Fibroblast of skin of right biceps (primary cell): Measurements from ENCODE around the gene NXN.

Source experiments
- DNase-seq: peaks from one replicate; pipeline ENCODE4 v3.0.0-alpha.2; 2013

The NXN gene

DNA sequence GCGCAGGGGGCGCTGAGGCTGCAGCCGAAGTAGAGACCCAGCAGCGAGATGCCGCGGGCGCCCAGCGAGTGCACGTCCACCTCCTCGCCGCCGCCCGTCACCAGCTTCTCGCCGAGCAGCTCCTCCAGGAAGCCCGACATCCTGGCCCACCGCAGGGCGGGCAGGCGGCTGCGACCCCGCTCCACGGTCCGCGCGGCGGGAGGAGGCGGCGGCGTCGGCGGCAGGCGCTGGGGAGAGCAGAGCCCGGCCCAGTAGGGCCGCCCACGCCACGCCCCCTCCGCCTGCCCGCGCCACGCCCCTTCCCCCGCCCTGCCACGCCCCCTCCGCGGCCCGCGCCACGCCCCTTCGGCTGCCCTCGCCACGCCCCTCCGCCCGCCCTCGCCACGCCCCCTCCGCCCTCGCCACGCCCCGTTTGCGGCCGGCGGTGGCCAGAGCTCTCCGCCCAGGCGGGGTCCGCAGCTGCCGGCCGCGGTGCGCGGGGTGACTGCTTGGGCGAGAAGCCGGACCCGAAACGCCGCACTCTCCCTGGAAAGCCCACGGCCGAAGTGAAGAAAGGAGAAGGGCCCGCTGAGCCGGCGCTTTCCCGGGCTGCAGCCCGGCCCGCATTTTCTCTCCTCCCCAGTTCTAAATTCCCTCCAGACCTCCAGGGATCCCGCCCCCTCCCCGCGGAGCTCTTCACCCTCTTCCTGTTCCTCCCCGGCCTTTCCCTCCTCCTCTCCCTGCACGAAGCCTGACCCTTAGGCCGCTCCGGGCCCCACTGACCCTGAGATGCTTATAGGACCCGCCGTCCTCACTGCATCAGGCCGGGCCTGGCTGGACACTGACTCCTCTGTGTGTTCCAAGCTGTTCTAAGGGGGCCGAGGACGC, at the start of gene NXN:
Gene NXN, minus strand, starts transcription at position 238 of the 867 bp plus-strand sequence.
- peak; percentile 78 for DNase-seq

DNA sequence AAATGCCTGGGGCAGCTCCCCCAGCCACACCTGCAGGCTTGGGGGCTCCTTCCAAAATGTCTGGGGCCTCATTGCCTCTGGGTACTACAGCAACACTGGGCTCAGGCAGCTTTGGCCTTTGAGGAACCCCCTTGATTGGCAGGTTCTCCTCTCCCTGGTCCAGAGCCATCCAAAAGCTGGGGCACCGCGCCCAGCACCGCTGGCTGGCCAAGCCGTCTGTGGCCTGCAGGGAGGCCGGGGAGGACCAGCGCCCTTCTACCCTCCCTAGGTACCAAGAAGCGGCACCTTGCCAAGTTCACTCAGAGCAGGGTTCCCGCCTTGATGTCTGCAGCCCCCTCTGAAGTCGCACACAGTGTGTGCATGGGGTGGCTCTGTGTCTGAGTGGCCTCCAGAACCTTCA, 47.5 kb upstream of the NXN start:
- DNase-seq, result no peak

DNA sequence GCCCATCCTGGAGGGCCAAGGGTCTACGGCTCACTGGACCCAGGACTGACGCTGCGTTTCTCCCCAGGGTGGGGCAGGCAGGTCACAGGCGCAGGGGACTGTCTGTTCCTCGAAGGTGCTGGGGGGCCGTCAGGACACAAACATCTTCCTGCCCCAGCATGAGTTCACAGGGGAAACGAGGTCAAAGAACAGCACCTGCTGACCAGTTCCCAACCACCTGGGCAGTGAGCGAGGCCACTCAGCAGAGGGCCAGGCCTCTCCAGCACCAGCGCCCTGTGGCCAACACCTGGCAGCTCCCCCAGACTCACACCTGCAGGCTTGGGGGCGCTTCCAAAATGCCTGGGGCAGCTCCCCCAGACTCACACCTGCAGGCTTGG, 47.0 kb upstream of the NXN start:
- no peak for DNase-seq

DNA sequence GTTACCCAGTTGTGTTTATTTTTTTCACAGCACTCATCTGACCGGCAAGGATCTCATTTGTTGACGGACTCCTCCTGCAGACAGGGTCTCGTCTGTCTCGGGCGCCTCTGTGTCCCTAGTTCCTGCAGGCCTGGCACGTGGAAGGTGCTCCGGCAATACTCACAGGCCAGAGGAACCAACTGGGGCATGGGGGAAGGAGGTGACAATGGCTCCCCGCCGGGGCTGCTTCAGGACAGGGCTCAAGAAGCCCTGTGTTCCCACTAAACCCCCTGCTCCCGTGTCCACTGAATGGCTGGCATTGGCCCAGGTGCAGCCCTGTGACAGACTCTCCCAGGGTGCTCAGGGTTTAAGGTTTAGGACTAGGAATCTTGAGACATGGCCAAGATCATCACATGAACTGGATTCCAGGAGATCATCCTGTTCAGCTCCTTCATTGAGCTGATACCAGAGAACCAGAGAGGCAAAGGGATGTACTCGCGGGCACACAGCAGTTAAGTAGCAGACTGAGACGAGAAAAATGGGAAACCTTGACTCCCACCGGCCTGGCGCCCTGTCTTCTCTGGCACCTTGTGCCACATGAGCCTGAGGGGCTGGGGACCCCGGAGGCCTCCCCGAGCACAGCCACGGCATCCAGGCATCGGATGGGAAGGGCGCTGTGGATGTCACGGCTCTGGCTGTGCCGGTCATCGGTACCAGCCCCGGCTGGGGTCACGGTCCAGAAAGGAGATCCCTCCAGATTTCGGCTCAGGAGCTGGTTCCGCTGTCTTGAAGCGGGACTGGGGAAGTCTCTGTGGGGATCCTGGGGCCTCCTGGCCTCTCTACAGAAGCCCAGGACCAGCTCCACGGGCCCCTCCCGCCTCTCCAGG, 46.4 kb upstream of the NXN start:
- DNase-seq, result no peak

DNA sequence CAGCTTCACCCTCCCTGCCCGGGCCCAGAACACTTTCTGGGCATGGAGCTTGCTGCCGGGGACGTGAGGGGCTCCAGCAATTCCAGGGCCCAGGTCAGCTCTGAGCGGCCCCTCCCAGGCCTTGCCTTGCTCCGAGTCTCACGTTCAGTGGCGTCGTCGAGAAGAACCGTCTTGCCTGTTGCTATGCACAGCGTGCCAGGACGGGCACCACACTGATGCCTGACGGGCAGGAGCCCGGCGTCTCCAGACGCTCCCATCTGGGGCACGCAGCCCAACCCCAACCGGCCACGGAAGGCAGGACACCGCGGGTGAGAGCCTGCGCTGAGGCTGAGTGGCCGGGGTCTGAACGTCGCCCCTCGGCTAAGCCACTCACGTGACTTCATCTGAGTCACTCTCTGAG, 44.5 kb upstream of the NXN start:
- no peak for DNase-seq

DNA sequence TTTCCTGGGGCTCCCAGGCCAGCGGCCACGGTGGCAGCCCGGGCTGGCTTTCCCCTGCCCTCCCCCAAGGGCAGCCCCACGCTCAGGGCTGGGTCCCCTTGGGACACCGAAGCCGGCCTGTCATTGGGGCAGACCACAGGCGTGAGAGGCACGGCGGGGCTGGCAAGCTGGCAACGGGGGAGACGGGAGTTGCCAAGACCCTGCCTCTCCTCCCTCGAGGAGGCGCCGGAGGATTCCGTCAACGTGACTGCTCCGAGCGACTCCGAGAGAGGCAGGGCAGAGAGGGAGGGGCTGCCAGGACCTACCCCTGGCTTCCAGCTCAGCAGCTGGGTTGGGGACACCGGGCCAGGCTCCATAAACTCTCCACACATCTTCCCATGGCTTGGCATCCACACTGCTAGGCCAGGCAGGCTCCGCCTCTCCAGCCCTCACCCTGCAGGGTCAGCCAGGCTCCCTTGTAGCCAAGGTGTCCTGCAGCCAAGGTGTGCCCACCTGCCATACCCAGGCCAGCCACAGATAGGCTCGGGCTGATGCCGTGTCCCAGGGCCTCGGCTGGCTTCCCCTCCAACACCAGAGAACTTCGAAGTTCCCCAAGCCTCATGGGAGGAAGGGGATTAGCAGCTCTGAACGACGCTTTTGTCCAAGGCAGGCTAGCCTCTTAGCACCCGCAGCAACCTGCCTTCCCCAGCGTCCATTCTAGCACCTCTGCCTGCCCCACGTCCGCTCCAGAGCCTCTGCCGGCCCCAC, 42.9 kb upstream of the NXN start:
- DNase-seq, result no peak

DNA sequence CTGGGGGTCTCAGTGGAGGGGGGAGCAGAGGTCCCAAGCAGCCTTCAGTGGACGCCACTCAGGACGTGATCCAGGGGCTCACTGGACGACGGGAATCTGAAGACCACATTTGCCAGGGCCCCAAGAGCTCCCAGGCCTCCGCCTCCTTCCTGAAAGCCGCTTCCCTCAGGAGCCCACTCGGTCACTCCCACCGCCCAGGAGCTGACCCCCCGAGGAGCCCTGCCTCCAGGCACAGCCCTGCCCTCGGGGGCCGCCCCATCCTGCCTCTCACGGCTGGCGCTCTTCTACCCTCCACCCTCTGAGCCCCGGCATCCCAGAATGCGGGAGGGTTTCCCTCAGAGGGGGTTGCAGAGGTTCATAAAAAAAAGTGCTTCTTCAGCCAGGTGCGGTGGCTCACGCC, 41.6 kb upstream of the NXN start:
- no peak for DNase-seq

DNA sequence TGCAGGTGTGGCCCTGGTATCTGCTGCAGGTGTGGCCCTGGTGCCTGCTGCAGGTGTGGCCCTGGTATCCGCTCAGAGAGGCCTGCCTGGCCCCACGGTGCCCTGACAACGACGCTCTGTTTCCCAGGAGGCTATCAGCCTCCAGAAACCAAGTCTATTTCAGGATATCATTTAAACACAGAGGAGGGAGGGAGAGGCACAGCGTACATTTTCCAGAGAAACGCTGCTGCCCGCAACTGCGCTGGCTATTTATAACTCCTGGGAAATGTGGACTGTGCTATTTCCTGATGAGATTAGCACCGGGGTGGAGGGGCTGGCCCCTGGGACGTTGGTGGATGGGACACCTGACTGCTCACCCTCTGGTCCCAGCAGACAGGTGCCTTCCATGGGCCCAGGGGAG, 39.9 kb upstream of the NXN start:
- no peak for DNase-seq

DNA sequence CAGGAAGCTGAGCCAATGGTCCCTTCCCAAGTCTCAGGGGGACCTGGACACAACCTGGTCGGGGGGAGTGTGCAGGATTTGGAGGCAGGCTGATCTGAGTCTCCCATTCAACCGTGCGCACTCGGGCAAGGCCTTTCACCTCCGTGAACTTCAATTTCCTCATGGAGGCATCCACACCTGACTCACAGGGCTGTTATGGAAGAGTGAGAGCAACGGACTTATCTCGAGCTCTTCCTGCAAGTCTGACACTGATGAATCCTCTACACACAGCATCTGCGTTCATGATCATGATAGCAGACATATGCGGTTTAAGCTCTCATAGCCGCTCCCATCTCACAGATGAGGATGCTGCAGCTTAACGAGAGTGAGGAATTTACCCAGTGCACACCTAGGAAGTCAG, 39.0 kb upstream of the NXN start:
- no peak for DNase-seq

DNA sequence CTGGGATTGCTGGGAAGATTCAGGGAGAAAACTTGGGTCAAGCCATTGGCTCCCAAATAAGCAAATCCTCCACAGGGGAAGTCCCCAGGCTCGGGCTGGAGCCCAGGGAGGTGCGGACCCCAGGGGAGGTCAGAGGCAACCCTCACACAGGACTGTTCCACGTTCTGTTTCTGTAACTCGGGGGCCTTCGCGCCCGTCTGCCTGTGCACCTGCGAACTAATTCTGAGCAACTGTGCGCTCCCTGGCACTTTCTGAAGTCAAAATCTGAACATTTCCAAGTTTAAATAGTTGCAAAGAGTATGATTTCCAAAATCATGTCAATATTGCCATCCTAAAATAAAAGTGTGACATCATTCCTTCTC, 34.1 kb upstream of the NXN start:
- no peak for DNase-seq

DNA sequence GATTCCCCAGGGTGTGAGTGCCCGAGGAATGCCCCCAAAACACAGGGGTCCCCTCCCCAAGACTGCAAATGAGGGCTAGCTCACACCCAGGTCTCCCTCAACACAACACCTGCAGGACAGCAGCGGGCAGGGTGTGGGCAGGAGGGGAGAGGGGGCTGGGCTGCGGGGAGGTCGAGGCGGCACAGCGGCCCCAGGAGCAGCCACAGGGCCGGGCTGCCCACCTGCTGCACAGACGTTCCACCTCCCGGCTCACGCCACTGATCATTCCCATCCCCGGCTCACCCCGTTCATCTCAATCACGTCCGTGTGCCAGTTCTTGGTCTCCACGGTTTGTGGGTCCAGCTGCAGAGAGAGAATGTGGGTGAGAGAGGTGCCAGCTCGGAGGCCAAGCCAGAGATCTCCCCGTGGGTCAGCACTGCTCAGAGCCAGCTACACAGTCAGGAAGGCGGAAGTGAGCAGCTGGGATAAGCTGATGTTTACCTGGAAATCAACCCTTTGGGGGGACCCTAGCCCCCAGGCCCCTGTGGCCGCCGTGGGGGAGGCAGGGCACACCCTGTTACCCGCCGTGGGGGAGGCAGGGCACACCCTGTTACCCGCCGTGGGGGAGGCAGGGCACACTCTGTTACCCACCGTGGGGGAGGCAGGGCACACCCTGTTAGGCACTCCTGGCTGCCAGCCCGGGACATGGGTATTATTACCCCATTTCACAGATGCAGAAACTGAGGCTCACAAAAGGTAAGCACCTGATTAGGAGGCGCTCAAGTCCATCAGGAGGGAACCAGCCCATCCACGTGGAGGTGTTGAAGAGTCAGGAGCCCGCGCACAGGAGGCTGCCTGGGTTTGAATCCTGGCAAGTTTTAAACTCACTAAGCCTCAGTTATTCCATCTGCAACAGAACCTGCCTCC, 33.5 kb upstream of the NXN start:
- DNase-seq, result no peak

DNA sequence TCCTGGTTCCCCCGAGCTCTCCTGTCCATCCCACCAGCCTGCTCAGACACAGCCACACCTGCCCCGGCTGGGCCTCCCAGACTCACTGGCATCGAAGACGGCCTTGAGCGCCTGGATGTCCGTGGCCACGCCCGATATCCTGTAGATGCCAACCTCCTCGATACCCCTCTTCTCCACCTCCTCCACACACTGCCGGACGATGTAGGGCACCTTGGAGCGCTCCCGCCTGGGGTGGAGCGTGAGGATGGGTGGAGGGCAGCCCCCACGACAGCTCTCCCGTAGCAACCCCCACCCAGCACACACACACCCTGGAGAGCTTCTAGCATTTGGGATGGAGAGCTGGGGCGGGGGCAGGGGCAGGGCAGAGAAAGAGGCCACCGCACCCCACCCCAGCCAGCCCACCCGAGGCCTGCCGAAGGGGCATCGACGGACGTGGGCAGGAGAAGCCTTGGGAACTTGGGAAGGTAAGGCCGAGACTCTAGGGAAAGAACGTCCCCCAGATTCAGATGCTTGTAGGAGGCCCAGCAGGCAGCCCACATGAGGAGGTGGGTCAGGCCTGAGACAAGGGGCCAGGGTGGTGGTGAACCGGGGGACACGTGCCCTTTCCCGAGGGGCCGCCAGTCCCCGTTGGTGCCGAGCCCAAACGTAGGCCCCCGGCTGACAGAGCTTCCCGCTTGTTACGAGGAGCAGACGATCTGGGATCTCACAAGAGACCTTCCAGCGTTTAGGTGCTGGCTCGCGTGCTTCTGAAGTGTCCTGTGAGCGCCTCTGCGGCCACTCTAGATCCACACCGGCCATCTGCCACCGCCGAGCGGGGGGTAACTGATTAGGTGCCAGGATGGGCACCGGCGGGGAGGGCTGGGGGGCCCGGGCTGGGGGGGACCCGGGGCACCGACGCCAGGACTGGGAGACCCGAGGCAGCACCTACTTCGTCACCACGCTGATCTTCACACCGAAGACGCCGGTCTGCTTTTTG, 32.5 kb upstream of the NXN start:
- no peak for DNase-seq

DNA sequence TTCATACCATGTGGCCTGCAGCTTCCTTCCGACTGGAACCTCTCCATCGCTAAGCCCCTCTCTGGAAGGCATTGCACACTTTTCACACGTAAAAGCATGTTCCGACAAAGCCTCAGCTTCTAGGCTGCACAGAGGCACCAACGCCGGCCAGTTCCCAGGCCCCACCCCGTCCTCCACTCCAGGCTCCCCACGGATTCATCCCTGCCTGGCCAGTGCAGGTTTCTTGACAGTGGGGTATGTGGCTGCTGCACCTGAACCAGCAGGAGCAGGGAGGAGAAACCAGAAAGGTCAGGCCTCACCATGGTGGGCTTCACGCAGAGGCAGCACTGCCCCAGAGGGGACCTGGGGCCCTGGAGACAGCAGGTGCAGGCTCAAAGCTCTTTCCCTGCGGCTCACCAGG, 31.6 kb upstream of the NXN start:
- DNase-seq, result no peak

DNA sequence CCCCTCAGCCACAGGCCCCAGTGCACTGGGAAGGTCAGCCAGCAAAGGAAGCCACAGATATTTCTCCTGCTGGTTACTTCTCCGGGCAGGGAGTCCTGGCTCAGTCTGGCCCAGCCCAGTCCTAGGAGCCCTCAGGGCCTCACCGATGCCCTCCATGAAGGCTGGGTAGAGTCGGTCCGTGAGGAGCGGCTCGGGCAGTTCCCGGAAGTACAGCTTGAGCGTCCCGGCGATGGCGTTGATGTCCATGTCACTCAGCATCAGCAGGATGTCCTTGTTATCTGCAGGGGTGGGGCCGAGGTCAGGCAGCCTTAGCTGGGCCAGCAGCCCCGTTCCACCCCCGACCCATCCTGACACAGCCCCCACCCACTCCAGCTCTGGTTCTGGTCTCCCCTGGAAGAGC, 31.0 kb upstream of the NXN start:
- no peak for DNase-seq

DNA sequence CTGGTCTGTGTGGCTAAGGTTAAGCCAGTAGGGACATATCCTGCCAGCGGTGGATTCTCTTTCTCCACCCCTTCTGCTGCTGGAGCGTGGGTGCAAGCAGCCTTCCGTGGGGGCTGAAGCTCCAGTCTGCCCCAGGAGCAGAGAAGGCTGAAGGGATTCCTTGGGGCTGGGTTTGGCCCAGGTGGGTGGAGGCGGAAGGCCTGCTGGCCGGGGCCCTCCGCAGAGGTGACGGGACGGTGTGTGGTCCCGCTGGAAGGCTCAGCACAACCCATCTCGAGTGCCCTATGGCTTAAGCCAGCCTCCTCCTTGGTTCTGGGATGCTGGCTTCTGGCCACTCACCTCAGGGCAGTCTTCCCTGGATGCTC, 30.5 kb upstream of the NXN start:
- DNase-seq, result no peak

DNA sequence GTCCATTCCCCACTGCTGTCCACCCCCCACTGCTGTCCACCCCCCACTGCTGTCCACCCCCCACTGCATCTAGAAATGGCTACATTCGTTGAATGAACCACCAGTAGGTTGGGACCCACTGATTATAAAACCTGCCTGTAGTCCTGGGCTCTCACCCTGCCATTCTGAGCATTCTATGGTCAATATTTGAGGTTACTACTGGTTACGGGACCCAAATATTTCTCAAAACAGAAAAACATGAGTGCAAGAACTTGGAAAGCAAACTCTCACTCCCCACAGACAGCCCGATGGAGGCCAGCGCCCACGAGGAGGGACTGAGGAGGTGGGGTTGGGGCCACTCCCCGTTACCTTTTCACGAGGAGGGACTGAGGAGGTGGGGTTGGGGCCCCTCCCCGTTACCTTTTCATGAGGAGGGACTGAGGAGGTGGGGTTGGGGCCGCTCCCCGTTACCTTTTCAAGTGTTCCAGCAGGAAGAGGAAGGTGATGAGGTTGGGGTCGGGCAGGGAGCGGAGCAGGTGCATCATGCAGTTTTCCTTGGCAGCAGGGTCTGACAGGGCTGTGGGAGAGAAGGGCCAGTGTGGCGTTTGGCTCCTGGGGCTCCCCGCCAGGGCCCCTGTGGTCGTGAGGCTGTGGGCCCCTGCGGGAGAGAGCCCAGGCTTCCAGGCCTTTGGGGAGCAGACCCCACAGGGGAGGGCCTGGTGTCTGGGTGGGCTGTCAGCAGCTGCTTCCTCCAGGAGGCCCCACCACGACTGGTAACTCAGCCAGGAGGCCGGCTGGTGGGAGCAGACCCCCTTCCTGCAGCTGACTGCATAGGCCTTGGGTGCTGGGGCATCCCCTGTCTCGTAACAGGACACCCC, 29.9 kb upstream of the NXN start:
- no peak for DNase-seq

DNA sequence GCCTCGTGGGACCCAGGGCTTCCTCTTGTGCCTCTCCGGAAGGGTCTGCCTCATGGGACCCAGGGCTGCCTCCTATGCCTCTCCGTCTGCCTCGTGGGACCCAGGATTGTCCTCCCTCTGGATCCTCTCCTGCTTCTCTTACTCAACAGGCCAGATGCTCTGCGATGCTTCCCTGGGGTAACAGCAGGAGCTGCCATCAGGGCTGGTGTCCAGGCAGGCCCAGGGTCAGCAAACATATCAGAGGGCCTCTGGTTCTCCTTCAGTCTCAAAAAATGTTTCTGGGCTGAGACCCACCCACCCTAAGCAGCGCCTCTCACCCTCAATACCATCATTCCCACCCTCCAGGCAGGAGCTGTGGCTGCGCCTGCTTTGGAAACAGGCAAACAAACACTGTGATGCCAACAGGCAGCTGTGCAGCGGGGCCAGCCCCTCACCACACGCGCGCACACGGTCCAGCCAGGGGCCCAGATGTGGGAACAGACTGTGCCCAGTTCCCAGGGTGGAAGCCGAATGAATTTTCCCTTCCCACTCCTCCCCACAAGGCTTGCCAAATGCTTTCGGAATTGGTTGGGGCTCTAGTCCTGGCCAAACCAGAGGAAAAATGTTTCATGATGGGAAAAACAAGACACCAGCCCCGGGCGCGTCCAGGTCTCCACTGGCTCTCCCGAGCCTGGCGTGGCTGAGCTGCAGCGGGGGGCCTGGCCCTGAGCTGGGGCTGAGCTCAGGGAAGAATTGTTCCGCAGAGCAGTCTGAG, 28.6 kb upstream of the NXN start:
- no peak for DNase-seq

DNA sequence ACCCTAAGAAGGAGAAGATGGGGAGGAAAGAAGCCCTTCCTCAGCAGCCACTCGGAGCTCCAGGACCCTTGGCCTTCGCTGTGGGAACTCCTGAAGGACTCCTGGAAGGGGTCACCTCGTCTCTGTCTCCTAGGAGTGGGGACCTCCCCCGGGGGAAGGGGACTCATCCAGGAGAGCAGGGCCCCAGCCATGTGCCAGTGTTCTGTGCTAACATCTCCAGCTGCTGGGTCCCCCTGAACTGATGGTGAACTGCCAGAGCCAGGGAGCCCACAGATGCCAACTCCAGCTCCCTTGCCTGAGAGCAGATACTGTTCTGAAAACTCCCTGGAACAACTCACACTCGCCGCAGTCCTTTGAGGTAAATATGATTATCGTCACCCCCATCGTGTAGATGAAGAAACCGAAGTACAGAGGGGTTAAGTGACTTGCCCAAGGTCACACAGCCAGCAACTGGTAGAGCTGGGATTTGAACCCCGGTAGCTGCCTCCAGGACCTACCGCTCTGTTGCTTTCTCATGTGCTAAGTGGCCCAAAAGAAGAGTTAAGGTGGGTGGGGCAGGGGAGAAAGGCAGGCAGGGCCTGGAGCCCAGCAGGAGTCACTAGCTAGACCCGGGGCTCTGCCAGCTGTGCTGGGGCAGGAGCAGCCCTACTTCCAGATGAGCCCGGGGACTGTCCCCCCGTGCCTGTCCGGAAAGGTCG, 27.9 kb upstream of the NXN start:
- DNase-seq, result no peak

DNA sequence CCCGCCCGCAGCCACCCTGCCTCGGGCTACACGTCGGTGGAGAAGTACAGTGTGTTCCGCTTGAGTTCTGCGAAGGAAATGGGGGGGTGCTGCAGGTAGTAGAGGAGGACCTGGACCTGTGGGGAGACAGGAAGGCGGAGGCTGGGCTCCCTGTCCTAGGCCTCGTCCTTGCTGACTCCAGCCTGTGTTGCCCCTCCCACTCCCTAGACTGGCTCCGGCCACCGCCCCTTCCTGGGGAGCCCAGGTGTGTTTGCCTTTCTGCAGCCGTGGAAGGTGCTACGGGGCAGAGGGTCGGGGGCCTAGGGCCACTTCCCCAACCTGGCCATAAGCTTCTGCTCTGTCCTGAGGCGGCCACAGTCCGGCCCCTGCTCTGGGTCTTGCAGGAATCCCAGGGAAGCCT, 26.5 kb upstream of the NXN start:
- DNase-seq, result no peak
